ENCODE data around the gene ELFN1. TPM values are rescaled to one million over a fixed set of nuclear protein-coding genes. Genes with fewer than 3 reads are reported as not detected.

The ELFN1 gene
- total RNA-seq, 2 experiments from 2014 or later = 0.20 to 0.36 TPM

GRCh38 chr7:1639532-1640175 lies 30.4 kb upstream of the ELFN1 start:
- CTCF ChIA-PET = no interaction called here

GRCh38 chr7:1640376-1641172 lies 29.5 kb upstream of the ELFN1 start:
- Mint-ChIP-seq H3K4me3 (no peak overlapping the region), H3K36me3 (ENCODE audit: low read depth) (peaks cover 2% of the 10 kb centered on the region), H3K27me3 (peaks cover 2% of the 10 kb centered on the region), H3K4me1 (ENCODE audit: low read depth) (no peaks in the 10 kb centered on the region), H3K9me3 (peaks cover 6% of the 10 kb centered on the region), H3K27ac (no peak overlapping the region)
- ChIA-PET CTCF (no interaction called here), POLR2A (interaction anchor here (1.0 kb wide), 1 partner anchor 11 kb away, joined by 3 read pairs; no protein-coding TSS in a partner anchor)
- ATAC-seq (no peak), DNase-seq (no peak)
- intact Hi-C loops (cut with micrococcal nuclease) = no loop called here
- TF ChIP-seq CTCF (IDR thresholded peaks at IDR 0.05) = no peak

More at GRCh38 chr7:1639532-1640175, 30.4 kb upstream of the ELFN1 start:
- intact Hi-C loops (cut with micrococcal nuclease) = no loop called here
- H3K36me3 Mint-ChIP-seq (ENCODE audit: low read depth) = peaks cover 2% of the 10 kb centered on the region
- H3K4me1 Mint-ChIP-seq (ENCODE audit: low read depth) = no peaks in the 10 kb centered on the region
- H3K27me3 Mint-ChIP-seq = peaks cover 2% of the 10 kb centered on the region
- H3K4me3 Mint-ChIP-seq = no peak overlapping the region
- no peak for DNase-seq
- no peak for ATAC-seq
- H3K9me3 Mint-ChIP-seq = peaks cover 9% of the 10 kb centered on the region
- no peak overlapping the region for H3K27ac Mint-ChIP-seq
- TF ChIP-seq CTCF (IDR thresholded peaks at IDR 0.05) = no peak
- POLR2A ChIA-PET = no interaction called here

GRCh38 chr7:1641173-1641572 lies 28.9 kb upstream of the ELFN1 start:
- POLR2A ChIA-PET = interaction anchor here (1.0 kb wide), 1 partner anchor 11 kb away, joined by 3 read pairs; no protein-coding TSS in a partner anchor
- TF ChIP-seq CTCF (IDR thresholded peaks at IDR 0.05) = no peak
- Mint-ChIP-seq H3K36me3 (ENCODE audit: low read depth) (peaks cover 2% of the 10 kb centered on the region), H3K4me3 (no peak overlapping the region), H3K4me1 (ENCODE audit: low read depth) (no peaks in the 10 kb centered on the region), H3K27me3 (peaks cover 2% of the 10 kb centered on the region), H3K9me3 (peaks cover 4% of the 10 kb centered on the region), H3K27ac (no peak overlapping the region)
- CTCF ChIA-PET = no interaction called here
- intact Hi-C loops (cut with micrococcal nuclease) = no loop called here
- no peak for ATAC-seq
- DNase-seq = no peak

- Mint-ChIP-seq H3K27me3 (peaks cover 2% of the 10 kb centered on the region), H3K36me3 (ENCODE audit: low read depth) (peaks cover 2% of the 10 kb centered on the region), H3K4me3 (no peak overlapping the region), H3K9me3 (peaks cover 4% of the 10 kb centered on the region), H3K4me1 (ENCODE audit: low read depth) (no peaks in the 10 kb centered on the region), H3K27ac (no peak overlapping the region)
- DNase-seq = no peak
- no peak for TF ChIP-seq CTCF (IDR thresholded peaks at IDR 0.05)
- ChIA-PET POLR2A (no interaction called here), CTCF (no interaction called here)
- intact Hi-C loops (cut with micrococcal nuclease) = no loop called here
- ATAC-seq = no peak
Measured at GRCh38 chr7:1641661-1642260, 28.3 kb upstream of the ELFN1 start.

- POLR2A ChIA-PET = no interaction called here
- ATAC-seq = no peak
- CTCF ChIA-PET = no interaction called here
Measured at GRCh38 chr7:1642291-1642731, 27.8 kb upstream of the ELFN1 start.

More at GRCh38 chr7:1642291-1642731, 27.8 kb upstream of the ELFN1 start:
- H3K27ac Mint-ChIP-seq = no peak overlapping the region
- no peaks in the 10 kb centered on the region for H3K4me1 Mint-ChIP-seq (ENCODE audit: low read depth)
- peaks cover 2% of the 10 kb centered on the region for H3K27me3 Mint-ChIP-seq
- peaks cover under 1% of the 10 kb centered on the region for H3K9me3 Mint-ChIP-seq
- H3K4me3 Mint-ChIP-seq = no peak overlapping the region
- intact Hi-C loops (cut with micrococcal nuclease) = no loop called here
- no peak for TF ChIP-seq CTCF (IDR thresholded peaks at IDR 0.05)
- no peaks in the 10 kb centered on the region for H3K36me3 Mint-ChIP-seq (ENCODE audit: low read depth)
- DNase-seq = no peak

Measured in activated CD8-positive, alpha-beta T cell treated with anti-CD3 and anti-CD28 coated beads for 36 hours (primary cell).